Measurements from ENCODE around the gene TERT. TPM values are rescaled to one million over a fixed set of nuclear protein-coding genes. Genes with fewer than 3 reads are reported as not detected.

Gene TERT
- total and polyA plus RNA-seq, 5 donors = not detected

DNA sequence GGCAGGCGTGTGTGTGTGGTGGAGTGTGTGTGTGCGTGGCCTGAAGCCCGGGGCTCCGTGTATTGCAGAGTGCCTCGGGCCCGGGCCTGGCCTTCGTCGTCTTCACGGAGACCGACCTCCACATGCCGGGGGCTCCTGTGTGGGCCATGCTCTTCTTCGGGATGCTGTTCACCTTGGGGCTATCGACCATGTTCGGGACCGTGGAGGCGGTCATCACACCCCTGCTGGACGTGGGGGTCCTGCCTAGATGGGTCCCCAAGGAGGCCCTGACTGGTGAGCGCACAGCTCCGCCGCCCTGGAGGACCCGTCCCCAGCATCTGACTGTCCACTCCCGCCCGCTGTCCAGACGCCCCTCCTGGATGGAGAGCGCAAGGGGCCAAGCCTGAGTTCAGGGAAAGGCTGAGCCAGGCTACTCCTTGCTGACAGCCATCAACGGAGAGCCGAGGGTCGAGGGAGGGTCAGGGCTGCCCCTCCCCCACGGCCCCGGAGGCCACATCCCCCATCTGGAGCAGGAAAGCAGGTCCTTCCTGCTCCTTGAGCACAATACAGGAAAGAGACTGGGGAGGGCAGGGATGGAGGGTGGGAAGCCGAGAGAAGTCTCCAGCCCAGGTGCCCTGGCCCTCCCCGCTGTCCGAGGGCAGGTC lies 51.3 kb downstream of the TERT start:
- no peak for ATAC-seq
- H3K27ac ChIP-seq (ENCODE audit: low read length) = no peak overlapping the region
- intact Hi-C loops (cut with DNase I) = no loop called here
- WGBS = 42% methylated on average over 33 of the region's 33 CpGs
- no peaks in the 10 kb centered on the region for H3K4me1 ChIP-seq (ENCODE audit: control insufficient read depth, insufficient read depth, low read length)
- no peaks in the 10 kb centered on the region for H3K9me3 ChIP-seq (ENCODE audit: control insufficient read depth, low read length)
- no peak overlapping the region for H3K4me3 ChIP-seq (ENCODE audit: low read length)
- H3K27me3 ChIP-seq (ENCODE audit: control insufficient read depth, insufficient read depth) = no peaks in the 10 kb centered on the region
- DNase-seq = peak in 1 of 3 donors; percentile 7

DNA sequence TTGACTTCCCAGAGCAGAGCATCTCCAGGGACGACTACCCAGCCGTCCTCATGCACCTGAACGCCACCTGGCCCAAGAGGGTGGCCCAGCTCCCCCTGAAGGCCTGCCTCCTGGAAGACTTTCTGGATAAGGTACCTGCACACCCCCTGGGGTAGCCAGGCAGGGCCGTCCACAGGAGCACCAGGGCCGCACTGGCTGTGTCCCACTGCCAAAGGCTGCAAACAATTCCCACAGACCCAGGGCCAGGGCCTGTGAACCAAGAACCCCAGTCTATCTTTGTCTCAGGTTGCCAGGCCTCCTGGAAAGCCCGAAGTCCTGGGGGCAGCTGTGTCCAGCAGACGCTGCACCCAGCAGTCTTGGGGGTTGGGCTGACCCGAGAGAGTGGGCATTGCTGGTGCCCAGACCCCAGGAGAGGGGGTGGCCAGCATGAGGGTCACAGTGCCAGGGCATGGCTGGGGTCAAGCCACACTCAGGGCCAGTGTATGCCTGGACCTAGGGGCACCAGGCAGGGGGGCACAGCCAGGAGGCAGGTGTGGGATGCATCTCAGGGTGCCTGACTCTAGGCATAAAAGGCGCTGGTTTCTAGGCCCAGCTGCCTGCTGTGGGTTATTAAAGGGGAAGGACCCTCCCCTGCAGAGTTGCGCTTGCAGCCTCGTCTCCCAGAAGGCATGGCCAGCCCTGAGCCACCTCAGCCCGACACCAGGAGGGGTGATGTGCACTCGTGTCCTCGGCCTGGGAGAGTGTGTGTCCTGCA lies 52.0 kb downstream of the TERT start:
- DNase-seq = peak in 1 of 3 donors; percentile 15
- Histone ChIP-seq H3K27ac (ENCODE audit: low read length) (no peak overlapping the region), H3K27me3 (ENCODE audit: control insufficient read depth, insufficient read depth) (no peaks in the 10 kb centered on the region), H3K9me3 (ENCODE audit: control insufficient read depth, low read length) (no peaks in the 10 kb centered on the region), H3K4me1 (ENCODE audit: control insufficient read depth, insufficient read depth, low read length) (no peaks in the 10 kb centered on the region), H3K4me3 (ENCODE audit: low read length) (no peak overlapping the region)
- WGBS = 69% methylated on average over 14 of the region's 14 CpGs
- intact Hi-C loops (cut with DNase I) = no loop called here
- no peak for ATAC-seq

DNA sequence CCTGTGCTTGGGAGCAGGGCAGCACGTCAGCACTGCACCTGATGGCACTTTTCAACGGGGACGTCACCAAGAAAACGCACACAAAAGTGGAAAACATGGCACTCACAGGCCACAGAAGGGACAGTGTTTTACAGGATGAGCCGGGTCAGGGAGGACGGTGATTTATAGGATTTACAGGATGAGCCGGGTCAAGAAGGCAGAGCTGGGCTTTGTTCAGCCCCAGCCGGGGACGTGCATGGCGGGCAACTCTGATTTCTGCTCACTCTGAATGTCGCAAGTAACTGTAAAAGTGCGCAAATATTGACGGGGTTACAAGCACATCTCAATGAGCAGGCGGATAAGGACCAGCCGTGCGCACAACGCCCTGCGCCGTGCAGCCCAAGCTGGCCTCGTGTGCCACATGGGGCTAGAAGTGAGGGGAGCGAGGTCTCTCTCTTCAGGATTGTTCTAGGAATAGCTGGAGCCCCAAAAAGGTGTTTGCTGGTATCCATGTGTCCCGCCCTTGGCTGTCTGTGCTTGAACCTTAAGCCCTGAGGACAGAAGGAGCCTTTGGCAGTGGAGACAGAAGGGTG lies 53.3 kb downstream of the TERT start:
- 80% methylated on average over 22 of the region's 22 CpGs for WGBS
- ATAC-seq = no peak
- Histone ChIP-seq H3K27me3 (ENCODE audit: control insufficient read depth, insufficient read depth) (no peaks in the 10 kb centered on the region), H3K4me3 (ENCODE audit: low read length) (no peak overlapping the region), H3K9me3 (ENCODE audit: control insufficient read depth, low read length) (no peaks in the 10 kb centered on the region), H3K27ac (ENCODE audit: low read length) (no peak overlapping the region), H3K4me1 (ENCODE audit: control insufficient read depth, insufficient read depth, low read length) (no peaks in the 10 kb centered on the region)
- no peak for DNase-seq
- intact Hi-C loops (cut with DNase I) = no loop called here

DNA sequence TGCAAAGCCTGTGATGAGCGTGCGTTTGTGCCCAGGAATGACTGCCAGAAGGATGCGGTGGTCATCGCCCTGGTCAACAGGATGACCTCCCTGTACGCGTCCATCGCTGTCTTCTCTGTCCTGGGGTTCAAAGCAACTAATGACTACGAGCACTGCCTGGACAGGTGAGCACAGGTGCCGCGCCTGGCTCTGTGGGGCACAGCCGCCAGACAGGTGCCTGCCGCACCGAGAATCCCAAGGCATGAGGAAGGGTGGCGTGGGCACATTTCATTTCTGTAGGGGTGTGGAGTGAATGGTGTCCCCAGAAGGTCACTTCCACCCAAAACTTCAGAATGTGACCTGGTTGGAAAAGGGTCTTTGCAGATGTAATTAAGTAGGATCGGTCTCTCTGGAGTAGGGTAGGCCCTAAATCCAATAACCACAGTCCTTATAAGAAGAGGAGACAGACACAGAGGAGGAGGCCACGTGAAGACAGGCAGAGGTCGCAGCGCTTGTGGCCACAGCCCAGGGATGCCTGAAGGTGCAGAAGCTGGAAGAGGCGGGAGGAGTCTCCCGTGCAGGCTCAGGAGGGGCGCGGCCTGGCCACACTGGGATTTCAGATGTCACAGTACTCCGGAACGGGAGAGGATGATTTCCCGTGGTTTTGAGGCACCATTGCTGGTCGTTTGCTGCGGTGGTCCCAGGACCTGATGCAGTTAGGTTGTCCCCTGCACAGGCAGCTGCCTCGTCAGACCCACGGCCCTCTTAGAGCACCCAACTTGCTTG lies 54.2 kb downstream of the TERT start:
- Histone ChIP-seq H3K4me1 (ENCODE audit: control insufficient read depth, insufficient read depth, low read length) (no peaks in the 10 kb centered on the region), H3K9me3 (ENCODE audit: control insufficient read depth, low read length) (no peaks in the 10 kb centered on the region), H3K4me3 (ENCODE audit: low read length) (no peak overlapping the region), H3K27ac (ENCODE audit: low read length) (no peak overlapping the region), H3K27me3 (ENCODE audit: control insufficient read depth, insufficient read depth) (no peaks in the 10 kb centered on the region)
- intact Hi-C loops (cut with DNase I) = no loop called here
- WGBS = 85% methylated on average over 29 of the region's 29 CpGs
- no peak for DNase-seq
- no peak for ATAC-seq

DNA sequence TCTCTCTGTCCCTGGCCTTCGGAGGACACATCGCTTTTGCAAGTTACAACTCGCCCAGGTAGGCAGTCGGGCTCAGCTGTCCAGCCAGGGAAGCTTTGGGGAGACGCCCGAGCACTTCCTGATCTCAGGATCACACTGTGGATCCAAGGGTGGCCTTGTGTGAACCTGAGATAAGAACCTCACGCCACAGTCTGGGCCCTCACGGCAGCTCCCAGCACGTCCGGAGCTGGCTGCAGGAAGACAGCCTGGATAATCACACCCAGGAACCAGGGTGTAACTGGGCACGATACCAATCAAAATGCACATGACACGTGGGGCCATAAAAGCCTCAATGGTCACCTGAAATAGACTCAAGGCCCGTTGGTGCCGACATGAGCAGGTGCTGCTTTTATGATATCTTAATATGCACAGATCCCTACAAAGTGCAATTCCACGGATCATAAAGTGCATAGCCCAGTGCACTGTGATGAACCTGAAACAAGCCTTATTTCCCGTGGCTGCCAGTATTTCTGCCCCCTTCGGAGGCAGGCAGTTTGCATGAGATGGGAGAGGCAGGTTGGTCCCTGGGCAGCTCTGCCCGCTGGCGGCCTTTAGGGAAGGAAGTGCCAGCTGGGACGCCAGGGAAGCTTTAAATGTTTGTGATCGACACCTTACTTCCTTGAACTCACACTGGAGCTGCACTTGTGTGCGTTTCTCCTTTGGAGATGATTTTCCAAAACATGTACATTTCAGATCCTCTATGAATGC lies 55.2 kb downstream of the TERT start:
- WGBS = 60% methylated on average over 22 of the region's 22 CpGs
- H3K4me3 ChIP-seq (ENCODE audit: low read length) = no peak overlapping the region
- H3K4me1 ChIP-seq (ENCODE audit: control insufficient read depth, insufficient read depth, low read length) = no peaks in the 10 kb centered on the region
- no peak overlapping the region for H3K27ac ChIP-seq (ENCODE audit: low read length)
- no peak for DNase-seq
- peak in 1 of 2 donors; percentile 45 for ATAC-seq
- no peaks in the 10 kb centered on the region for H3K27me3 ChIP-seq (ENCODE audit: control insufficient read depth, insufficient read depth)
- peaks cover 5% of the 10 kb centered on the region for H3K9me3 ChIP-seq (ENCODE audit: control insufficient read depth, low read length)
- intact Hi-C loops (cut with DNase I) = no loop called here

DNA sequence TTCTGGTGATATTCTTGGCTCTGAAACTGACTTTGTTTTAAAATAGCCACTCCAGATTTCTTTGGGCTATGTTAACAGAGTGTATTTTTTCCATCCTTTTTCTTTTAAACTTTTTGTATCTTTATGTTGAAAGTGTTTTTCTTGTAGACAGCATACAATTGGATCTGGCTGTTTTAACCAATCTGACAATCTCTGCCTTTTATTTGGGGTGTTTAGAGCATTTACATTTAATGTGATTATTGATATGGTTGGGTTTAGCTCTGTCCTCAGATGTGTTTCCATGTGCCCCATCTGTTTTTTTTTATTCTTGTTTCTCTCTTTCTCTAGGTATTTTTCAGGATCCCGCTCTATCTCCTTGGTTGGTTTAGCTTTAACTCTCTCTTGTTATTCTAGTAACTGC lies 59.0 kb downstream of the TERT start:
- Histone ChIP-seq H3K9me3 (ENCODE audit: control insufficient read depth, low read length) (peaks cover 5% of the 10 kb centered on the region), H3K4me1 (ENCODE audit: control insufficient read depth, insufficient read depth, low read length) (no peaks in the 10 kb centered on the region), H3K27ac (ENCODE audit: low read length) (no peak overlapping the region), H3K27me3 (ENCODE audit: control insufficient read depth, insufficient read depth) (no peaks in the 10 kb centered on the region), H3K4me3 (ENCODE audit: low read length) (no peak overlapping the region)
- ATAC-seq = no peak
- 98% methylated on average over 1 of the region's 1 CpG for WGBS
- no peak for DNase-seq
- intact Hi-C loops (cut with DNase I) = no loop called here

DNA sequence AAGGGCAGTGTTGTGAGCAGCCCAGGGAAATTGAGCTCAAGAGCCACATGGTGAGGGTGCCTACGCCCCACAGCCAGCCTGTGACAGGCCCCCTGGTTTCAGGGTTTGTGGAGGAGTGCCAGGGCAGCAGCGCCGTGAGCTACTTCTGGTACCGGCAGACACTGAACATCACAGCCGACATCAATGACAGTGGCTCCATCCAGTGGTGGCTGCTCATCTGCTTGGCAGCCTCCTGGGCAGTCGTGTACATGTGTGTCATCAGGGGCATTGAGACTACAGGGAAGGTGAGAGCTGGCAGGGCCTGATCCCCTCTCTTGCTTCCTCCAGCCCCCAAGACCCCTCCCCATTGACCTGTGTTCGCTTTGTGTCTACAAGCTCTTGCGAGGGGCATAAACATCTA lies 59.5 kb downstream of the TERT start:
- H3K27me3 ChIP-seq (ENCODE audit: control insufficient read depth, insufficient read depth) = no peaks in the 10 kb centered on the region
- no peak overlapping the region for H3K27ac ChIP-seq (ENCODE audit: low read length)
- DNase-seq (no peak), ATAC-seq (no peak)
- intact Hi-C loops (cut with DNase I) = no loop called here
- peaks cover 5% of the 10 kb centered on the region for H3K9me3 ChIP-seq (ENCODE audit: control insufficient read depth, low read length)
- H3K4me1 ChIP-seq (ENCODE audit: control insufficient read depth, insufficient read depth, low read length) = no peaks in the 10 kb centered on the region
- 78% methylated on average over 8 of the region's 8 CpGs for WGBS
- no peak overlapping the region for H3K4me3 ChIP-seq (ENCODE audit: low read length)

DNA sequence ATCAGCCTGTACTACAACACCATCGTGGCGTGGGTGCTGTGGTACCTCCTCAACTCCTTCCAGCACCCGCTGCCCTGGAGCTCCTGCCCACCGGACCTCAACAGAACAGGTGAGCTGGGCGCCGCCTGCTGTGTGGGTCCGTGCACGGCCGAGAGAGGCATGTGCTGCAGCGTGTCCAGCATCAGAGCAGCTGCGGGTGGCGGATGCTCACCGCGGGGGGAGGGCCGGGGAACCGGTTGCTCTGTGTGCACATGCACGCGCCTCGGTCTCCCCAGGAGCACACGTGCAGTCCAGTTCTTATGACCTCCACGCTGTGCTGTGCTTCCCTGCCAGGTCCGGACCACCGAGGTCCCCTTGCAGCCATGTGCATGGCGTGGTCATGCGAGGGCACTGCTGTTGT lies 62.1 kb downstream of the TERT start:
- H3K4me3 ChIP-seq (ENCODE audit: low read length) = no peak overlapping the region
- intact Hi-C loops (cut with DNase I) = no loop called here
- H3K27me3 ChIP-seq (ENCODE audit: control insufficient read depth, insufficient read depth) = no peaks in the 10 kb centered on the region

DNA sequence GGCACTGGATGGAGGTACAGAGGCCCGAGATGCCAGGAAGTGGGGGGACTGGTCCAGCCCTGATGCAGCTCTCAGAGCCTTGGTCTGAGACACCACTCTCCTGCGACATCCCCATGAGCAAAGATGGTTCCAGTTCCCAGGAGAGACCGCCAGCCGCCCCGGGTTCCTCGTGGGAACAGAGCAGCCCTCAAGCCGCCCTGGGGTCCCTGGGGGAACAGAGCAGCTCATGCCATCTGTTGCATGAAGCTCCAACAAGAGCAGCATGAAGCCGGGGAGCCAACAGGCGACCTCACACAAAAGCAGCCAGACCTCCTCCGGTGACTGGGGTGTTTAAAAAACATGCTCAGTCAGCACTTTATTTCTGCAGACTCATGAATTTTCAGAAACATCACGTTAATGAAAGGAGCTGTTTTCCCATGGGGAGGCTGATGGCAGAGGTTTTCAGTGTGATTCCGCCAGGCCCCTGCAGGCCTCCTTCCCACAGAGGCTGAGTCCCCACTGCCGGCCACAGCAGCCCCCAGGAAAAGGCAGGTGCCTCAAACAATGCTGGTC lies 63.4 kb downstream of the TERT start:
- intact Hi-C loops (cut with DNase I) = no loop called here
- DNase-seq = no peak
- 66% methylated on average over 13 of the region's 13 CpGs for WGBS

More for the DNA sequence above, 62.1 kb downstream of the TERT start:
- 93% methylated on average over 25 of the region's 25 CpGs for WGBS
- DNase-seq (no peak), ATAC-seq (no peak)
- no peaks in the 10 kb centered on the region for H3K4me1 ChIP-seq (ENCODE audit: control insufficient read depth, insufficient read depth, low read length)
- H3K9me3 ChIP-seq (ENCODE audit: control insufficient read depth, low read length) = peaks cover 5% of the 10 kb centered on the region
- H3K27ac ChIP-seq (ENCODE audit: low read length) = no peak overlapping the region

DNA sequence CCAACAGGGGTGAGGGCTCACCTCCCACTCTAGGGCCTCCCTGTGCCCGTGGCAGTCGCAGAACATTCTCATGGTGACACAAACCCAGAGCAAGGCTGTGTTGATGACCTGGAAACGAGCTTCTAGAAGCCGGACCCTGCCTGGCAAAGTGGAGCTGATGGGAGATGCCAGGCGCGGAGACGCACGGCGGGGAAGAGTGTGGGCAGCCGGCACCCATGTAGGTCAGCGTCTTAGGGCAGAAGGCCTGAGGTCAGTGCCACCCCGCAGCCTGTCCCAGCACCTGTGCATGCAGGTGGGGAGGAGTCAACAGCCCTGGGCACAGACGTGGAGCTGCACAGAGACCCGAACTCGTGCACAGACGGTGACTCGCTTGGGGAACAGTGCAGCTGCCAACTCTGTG lies 64.3 kb downstream of the TERT start:
- DNase-seq = no peak
- WGBS = 83% methylated on average over 17 of the region's 17 CpGs
- Histone ChIP-seq H3K9me3 (ENCODE audit: control insufficient read depth, low read length) (peaks cover 5% of the 10 kb centered on the region), H3K27ac (ENCODE audit: low read length) (no peak overlapping the region), H3K4me1 (ENCODE audit: control insufficient read depth, insufficient read depth, low read length) (no peaks in the 10 kb centered on the region), H3K4me3 (ENCODE audit: low read length) (no peak overlapping the region), H3K27me3 (ENCODE audit: control insufficient read depth, insufficient read depth) (no peaks in the 10 kb centered on the region)
- intact Hi-C loops (cut with DNase I) = no loop called here
- ATAC-seq = no peak

More for the DNA sequence above, 63.4 kb downstream of the TERT start:
- Histone ChIP-seq H3K27me3 (ENCODE audit: control insufficient read depth, insufficient read depth) (no peaks in the 10 kb centered on the region), H3K9me3 (ENCODE audit: control insufficient read depth, low read length) (peaks cover 5% of the 10 kb centered on the region), H3K4me3 (ENCODE audit: low read length) (no peak overlapping the region), H3K27ac (ENCODE audit: low read length) (no peak overlapping the region), H3K4me1 (ENCODE audit: control insufficient read depth, insufficient read depth, low read length) (no peaks in the 10 kb centered on the region)
- no peak for ATAC-seq
